Skin of body (tissue), 2 donors: ENCODE data around the gene COQ9. TPM values are rescaled to one million over a fixed set of nuclear protein-coding genes. Genes with fewer than 3 reads are reported as not detected.
A peak's percentile ranks its signal among the peaks of the same experiment; 100 is the strongest.

Experiments used
- DNase-seq: peaks from one replicate; lab custom pipeline; 2025; lab: John Stamatoyannopoulos, UW
- total RNA-seq: library from RNA; depleted of rRNA; stranded (reverse); fragments of >200 nt; gene quantifications from one replicate; pipeline ENCODE4 v1.2.3, GENCODE V29; 2014

The COQ9 gene
- total RNA-seq, 1 donor from 2014 or later: 27.1 TPM

DNA sequence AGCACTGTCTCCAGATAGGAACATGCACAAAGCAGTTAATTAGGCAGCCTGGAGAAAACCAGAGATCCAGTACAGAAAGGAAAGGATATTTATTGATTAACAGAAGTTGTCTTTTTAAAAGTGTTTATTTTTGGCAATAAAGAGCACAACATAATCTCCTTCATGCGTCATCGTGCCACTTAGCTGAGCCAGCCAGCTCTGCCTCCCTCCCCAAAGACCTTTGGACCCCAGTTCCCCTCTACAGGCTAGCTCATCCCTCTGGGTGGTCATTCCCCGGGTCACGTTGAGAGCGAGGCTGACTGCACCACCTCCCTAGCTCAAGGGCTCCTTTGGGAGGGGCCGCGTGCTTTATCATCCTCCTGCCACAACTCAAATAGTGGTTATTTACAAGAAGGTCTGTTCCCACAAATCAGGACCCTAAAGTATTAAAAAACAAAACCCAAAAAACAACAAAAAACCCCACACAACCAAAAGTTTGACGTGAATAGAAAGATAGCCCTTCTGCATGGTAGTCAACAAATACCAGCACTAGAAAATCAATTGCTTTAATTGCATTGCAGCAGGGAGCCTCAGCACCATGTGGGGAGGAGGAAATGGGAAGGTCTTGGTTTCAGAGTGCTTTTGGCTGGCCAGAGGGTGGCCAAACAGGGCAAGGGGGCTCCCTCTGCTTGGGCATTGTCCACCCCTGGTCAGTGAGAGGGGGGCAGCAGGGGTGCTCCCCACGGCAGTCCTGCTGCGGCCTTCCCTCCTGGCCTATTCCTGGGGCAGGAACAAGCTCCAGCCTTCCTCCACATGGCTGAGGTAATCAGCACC lies 24.8 kb downstream of the COQ9 start:
- no peak for DNase-seq

DNA sequence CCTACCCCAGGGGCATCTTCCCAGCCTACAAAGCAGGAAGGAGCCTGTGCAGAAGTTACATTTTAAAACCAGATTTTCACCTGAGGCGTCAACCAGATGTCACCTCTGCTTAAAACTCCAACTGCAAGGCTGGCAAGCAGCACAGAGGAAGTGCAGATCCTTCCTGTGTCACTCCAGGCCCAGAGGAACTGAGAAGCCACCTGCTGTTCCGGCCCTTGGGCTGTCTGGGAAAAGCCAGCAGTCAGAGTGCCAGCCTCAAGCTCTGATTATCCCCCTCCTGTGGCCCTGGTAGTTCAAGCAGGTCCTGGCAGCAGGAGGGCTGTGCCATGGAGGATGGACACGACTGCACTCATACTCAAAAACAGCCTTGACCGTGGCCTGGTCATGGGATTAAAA lies 25.4 kb downstream of the COQ9 start:
- DNase-seq: no peak

DNA sequence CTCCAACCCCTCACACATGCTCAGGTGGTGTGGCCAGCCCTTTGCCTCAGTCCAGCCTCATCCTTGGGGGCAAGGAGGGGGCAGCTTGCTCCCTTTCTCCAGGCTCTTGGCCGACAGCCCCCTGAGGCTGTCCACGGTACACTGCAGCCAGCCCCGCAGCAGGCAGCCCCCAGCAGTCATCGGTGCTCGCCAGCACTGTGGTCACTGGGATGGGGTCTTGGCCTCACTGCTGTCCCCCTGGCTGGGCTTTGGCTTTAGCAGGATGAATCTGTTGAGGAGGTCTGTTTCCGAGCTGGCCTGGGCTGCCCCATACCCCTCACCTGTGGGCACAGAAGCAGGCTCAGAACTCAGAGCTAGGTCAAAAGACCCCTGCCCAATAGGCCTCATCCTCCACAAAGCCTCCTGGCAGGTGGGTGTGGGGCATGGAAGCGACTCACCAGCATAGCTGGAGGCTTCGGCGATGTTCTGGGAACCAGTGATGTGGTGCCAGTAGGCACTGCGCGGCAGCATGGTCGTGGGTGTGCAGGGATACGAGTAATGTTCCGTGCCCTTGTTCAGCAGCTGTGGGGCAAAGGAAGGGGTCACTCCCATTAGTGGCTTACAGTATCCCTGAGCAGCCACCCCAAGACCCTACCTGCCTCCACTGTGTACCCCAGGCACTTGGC lies 26.0 kb downstream of the COQ9 start:
- DNase-seq: no peak

DNA sequence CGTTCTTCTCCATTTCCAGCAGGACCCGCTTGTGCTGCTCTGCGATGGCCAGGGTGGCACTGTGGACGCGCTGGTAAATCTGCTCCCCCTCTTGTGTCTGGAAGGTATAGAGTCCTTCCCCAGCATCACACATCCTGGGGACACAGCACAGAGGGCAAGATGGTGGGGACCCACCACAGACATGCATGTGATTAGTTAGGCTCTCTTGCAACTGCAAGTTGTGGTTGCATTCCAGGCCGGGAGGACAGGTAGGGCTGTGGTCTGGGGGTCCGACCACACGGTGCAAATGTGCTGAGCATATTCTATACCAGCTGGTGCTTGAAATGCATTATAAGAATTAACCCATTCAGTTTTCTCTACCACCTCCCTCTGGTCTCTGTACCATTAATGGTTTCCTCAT lies 26.6 kb downstream of the COQ9 start:
- no peak for DNase-seq

DNA sequence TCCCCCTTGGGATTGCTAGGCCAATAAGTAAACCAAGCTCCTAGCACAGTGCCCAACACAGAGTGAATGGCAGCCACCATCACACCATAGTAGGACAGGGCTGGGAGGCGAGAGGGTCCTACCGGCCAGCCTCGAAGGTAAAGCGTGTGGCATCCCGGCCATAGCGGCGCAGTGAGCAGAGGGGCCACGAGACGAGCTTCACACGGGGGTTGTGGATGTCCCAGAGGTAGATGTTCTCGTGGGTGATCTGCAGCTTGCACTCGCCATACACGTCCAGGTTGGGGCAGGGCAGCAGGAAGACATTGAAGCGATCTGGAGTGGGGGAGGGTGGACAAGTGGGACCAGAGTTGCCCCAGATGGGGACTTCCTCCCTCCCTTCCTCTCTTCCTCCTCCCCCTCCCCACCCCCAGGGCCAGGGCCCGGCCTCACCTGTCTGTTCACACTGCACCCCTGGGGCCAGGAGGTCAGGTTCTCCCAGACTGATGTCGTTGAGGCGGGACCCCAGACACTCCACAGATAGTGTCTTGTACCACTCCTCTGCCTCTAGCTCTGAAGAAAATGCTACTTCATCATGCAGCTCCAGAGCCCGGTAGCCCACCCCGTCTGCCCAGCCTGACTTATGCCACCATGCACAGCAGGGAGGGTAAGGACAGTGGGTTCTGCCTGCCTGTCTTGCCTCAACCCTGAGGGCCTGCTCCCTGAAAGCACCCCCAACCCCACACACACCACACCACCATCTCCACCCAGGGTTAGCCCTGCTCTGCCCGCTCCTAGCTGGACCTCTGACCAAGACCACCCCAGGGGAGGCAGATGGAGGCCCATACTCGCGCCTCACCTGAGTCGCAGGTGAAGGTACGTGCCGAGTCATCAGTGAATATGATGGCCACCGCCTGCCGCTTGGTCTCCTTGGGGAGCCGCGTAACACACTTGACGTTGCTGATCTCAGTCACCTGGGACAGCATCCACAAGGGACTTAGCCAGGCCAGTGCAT lies 27.7 kb downstream of the COQ9 start:
- no peak for DNase-seq

DNA sequence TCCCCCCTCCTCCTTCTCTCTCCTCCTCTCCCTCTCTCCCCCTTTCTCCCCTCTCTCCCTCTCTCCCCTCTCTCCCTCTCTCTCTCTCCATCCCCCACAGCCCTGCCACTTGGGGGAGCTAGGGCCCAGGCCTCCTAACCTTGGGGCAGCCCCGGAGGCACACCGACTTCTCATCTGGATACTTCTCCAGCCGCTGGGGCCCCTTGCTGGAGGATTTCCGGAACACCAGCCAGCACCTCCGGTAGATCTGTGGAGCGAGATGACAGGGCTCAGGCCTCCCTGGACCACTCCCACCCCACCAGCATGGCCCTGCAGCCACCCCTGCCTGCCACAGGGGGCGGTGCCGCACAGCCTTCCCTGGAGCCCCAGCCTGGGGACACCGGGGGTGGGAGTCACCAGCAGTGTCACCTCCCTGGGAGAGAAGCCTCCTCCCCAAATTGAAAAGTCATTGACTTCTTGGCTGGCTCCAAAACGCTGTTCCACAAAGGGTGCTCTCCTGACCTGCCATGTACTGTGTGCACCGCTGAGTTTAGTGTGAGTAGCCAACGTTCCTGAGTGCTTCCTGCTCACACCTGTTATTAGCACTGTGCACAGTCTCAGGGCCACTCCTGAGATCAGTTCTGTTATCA lies 28.5 kb downstream of the COQ9 start:
- no peak for DNase-seq

DNA sequence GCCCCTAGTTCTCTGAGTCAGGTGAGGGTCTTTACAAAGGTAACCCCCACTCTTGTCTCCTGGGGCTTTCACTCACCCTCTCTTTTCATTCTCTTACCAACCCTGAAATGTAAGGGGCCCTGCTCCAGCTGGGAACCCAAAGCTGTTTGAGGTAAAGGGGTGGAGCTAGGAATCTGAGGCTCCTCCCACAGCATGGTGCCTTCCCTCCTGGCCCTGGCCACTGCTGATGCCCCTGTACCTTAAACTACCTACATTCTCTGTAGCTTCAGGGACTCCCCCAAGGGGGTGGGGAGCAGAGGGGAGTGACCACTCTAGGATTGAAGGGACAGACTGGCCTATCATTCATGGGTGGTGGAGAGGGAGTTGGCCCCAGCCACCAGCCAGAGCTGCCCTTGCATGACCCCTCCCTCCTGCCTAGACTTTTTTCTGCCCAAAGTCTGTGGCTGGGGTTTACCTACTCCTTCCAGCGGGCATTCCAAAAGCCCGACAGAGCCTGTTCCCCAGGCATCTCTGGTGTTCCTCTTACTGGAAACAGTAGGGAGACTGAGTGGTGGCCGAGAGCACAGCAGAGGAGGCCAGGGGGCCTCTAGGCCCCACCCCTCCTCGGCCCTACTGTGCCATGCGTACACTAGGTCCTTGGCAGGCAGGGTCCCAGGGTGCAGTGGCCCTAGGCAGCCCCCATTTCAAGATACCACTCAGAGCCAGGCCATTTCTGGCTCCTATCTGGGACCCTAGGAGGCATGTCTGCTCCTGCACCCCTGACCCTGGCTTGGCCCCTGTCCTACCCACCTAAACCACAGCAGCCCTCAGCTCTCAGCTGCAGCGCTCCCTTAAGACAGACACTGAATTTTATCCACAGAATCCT lies 29.5 kb downstream of the COQ9 start:
- DNase-seq: no peak

DNA sequence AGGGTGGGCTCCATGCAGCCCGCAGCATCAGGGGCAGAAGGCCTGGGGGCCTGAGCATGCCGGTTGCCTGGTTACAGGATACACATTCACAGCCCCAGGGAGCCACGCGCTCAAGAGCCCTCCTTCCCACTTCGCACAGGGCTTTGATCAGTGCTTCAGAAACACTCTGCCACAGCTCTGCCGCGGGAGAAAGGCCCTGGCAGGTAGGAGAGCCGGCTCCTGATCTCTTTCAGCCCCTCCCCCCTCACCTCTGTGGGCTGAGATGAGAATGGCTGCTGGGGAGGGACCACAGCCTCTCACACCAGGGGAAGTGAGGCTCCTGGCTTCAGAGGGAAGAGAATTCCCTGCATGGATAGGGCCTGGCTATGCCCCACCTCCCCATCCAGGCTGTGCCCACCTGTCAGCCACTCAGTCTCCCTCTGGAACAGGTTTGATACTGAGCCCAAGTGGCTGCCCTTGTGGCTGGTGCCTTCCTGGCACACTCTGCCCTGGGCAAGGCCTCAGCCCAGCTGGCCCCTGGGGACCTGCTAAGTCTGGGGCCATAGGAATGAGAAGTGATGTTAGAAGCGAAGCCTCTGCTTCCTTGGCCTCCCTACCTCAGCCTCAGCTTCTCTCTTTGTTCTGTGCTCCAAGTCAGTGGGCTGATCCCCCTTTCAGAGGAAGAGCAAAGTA lies 30.4 kb downstream of the COQ9 start:
- DNase-seq: no peak

DNA sequence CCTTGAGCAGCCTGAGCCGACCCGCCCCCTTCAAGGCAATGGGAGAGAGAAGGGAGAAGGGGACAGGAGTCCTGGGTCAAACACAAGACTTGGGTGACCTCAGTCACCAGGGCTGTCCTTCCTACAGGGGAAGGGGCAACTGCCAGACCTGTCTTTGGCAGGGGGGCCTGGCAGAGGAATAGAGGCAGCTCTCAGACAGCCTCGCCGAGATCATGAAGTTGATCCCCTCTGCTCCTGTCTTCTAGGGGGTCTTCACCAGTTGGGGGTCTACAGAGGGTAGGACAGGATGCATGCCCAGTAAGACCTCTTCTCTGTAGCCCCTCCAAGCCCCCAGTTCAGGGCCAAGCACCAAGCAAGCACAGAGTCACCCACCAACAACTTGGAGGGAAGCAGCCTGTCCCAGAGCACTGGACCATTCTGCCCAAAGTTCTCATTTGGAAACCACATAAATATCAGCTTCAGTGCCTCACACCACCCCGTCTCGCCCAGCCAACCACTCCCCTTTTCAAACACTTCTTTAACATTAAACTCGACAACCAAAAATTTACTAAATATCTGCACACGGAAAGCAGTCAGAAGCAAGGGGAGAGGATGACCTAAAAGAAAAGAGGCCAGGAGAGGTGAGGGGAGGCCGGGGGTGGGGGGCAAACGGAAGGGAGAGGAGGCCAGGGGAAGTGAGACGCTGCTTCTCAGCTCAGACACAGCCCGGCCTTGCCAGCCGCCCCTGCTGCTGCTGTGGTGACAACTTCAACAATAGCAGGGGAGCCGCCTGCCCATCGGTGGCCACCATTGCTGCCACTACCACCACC lies 31.3 kb downstream of the COQ9 start:
- DNase-seq: no peak

DNA sequence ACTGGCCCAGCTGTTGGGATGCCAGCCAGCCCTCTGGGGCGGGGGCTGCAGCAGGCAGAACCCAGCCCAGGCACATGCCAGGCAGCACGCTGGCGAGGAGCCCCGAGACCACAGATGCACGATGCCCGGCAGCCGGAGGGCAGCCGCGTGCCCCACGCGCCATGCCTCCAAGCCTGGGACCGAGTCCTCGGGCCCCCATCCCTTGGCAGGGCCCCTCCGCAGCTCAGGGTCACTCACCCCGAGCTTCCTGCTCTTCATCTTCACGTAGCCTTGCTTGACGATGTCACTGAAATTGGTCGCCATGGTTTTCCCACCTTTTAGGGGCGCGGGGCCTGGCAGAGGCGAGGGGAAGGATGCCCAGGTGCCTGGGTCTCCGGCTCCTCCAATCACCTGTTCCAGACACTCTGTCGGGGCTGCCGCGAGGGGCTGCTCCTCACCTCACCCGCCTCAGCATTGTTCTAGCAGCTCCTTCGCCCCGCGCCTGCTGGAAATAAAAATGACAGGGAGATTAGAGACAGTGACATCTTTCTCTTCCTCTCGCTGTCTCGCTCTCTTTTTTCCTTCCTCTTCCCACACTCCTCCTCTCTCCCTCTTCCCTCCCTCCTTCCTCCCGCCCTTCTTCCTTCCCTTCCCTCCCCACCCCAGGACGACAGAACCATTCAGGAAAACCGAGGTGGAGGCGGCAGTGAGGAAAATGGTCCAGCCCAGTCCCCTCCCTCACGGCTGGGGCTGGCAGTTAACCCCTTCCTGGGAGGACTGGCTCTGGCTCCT lies 32.1 kb downstream of the COQ9 start:
- DNase-seq: peak; percentile 55

DNA sequence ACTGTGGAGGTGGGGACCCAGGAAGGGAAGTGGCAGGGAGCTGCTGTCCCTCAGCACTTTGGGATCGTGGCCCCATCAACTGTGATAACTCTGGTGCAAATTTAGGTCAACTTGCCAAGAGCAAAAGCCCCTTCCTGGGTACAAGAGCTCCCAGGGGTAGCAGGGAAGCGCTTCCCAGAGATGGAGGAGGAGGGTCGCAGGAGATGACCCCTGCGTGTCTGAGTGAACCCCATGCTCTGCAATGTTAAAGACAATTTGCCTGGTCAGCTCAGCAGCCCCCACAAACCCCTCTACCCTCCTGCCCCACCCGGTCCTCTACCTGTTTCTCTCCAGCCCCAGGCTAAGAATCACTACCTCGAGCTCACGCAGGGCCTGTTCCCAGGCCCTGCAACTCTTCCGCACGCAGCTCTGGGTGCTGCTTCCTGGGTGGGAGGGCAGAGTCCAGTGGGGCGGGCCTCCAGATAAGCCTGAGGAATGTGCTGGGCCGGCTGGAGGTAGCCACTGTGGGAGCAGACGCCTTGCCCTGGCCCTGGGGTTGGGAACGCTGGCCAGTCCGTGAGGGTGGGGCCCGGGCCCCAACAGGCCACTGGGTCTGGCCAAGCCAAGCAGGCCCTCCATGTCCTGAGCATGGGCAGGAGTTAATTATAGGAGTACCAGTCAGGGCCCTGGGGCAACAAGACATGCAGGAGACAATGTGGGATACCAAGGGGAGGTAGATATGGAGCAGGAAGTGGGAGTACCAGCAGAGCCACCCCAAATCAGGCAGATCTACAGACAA lies 32.9 kb downstream of the COQ9 start:
- no peak for DNase-seq

DNA sequence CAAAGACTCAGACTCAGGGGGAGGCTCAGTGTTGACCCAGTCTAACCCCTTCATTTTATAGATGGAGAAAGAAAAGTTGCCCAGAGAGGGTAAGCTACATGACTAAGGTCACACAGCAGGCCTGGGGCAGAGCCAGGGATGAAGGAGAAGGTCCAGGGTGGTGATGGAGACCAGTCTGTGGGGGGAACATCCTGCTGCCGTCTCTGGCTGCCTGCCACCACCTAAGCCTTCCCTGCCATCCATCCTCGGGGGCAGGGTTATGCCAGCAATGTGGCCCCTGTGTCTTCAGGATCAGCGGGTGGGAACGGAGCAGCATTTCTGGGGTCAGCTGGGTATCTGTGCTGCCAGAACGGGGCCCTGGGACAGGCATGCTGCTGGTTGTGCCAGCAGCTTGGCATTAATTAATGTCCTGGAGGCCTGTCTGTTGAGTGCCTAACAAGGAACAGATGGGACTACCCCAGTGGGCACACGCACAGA lies 33.5 kb downstream of the COQ9 start:
- no peak for DNase-seq

DNA sequence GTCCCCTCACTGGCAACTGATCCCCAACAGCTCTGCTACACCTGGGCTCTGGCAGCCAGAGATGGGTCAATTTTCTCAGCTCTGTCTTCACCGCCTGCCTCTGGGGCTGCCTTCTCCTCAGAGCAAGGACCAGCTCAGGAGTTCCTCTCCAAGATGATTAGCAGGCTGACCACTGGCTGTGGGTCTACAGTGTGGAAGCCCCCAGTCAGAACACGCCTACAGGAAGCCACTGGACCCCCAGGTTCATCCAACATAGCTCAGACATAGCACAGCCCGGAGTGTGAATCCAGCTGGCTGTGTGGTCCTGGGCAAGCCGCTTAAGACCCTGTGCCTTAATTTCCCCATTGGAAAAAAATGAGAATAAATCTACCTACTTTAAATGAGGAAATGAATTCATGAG lies 34.1 kb downstream of the COQ9 start:
- no peak for DNase-seq

DNA sequence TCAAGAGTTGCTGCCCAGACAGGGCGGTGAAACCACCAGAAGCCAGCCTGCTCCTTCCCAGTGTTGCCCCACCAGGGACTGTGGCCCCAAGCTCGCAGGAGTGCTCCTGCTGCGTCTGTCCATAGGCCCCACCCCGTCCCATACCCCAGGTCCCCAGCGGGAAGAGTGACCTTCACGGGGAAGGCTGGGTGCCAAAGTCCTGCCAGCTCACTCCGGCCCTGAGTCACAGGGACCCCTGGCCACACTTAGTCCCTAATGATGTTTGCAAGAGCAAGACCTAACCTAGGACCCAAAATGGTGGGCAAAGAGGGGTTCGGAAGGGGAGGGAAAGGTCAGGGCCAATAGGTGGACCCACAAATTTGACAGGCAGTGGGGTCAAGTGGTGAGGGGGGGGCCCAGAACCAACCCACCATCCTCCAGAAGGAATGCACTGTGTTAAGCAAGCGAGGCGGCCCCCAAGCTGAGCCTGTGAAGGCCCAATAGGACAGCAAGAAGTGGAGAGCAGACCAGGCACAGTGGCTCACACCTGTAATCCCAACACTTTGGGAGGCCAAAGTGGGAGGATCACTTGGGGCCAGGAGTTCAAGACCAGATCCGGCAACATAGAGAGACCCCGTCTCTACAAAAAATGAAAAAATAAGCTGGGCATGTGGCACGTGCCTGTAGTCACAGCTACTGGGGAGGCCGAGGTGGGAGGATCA lies 35.7 kb downstream of the COQ9 start:
- no peak for DNase-seq

DNA sequence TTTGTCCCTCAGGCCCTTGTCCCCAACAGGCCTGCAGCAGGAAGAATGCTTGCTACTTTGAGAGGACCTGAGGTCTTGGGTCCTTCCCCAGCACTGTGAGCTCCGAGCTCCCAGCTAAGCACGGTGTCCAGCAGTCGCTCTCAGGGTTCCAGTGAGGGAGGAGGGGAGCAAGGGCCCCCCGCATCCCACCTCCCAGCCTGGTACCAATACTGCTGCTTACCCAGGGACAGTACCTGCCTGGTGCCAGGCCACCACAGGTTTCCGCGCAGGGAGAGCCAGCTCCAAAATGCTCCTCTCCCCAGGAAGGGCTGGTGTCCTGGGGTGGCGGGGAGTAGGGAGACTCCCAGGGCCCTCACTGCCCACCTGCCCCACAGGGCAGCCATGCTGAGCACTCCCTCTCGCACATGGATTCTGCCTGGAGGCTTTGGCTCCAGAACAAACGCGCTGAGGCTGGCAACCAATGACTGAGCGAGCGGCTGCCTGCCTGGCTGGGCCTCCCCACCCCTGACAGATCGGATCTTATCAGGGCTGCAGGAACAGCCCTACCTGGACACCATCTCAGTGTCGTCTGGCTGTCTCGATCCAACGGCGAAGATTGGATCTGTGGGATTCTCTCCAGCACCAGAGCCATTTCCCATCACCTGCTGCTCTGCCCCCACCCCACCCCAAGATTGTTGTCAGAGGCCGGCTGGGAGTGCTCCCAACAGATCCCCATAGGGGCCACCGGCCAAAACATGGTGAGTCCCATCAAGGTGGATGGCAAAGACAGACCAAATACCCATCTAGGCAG lies 36.6 kb downstream of the COQ9 start:
- DNase-seq: no peak

DNA sequence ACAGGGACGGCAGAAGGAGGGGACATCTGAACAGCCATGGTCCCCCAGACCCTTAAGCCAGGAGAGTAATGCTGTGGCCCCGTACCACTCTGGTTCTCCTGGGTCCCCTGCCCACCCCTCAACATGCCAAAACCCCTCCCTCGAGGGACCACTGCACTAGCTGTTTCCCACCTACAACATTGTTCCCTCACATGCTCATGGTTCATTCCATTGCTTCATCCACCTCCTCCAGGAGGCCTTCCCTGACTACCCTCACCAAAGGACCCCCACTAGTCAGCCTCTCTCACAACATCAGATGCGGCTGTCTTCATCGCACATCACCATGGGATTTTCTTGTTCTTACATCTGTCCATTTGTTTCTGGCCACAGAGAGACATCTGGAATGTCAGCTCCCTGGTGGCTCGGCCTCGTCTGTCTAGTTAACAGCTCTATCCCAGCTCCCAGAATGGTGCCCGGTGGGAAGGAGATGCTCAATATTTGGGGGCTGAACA lies 37.3 kb downstream of the COQ9 start:
- no peak for DNase-seq
